ENCODE results near the gene MDGA2. TPM values are rescaled to one million over a fixed set of nuclear protein-coding genes. Genes with fewer than 3 reads are reported as not detected.

MDGA2 gene
- 0.11 TPM in 1 of 2 replicates, not detected in the other for total RNA-seq

DNA sequence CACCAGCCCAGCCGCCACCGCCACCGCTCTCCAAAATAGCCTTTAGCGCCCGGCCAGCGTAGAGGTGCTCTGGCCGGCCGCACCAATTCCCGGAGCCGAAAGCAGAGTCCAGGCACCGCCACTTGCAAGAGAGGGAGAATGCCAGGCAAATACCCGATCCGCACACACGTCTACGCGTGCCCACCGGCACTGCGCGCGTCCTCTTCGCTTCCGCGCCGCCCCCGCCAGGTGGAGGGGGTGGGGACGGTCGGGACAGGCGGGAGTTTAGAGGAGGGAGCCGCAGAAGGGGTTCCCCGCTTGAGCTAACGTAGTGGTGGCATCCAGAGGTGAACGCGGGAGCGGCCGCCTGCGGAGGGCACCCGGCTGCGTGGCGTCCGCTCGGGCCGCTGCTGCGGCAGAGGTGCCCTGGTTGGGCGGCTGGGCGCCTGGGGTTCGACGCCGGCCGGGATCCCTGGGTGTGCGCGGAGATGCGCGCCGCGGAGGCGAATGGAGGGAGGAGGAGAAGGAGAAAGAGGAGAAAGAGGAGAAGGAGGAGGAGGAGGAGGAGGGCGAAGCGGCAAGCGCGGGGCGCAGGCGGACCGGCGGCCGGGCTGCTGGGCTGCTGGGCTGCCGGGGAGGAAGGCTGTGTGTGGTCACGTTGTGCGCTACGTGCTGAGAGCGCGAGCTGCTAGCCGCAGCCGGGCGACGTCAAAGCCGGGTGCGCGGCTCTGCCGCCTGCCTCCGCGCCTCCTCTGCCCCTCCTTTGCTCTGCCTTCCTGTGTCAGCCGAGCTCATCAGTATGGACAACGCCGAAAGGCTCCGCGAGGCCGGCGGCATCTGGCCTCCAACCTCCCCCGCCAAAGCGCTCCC, at the start of gene MDGA2:
MDGA2 (minus strand) TSS at position 140 of the 849 bp plus-strand sequence.

All from uterine smooth muscle cell (primary cell).